SK-N-SH (cell line): ENCODE measurements around the gene WWC1. TPM values are rescaled to one million over a fixed set of nuclear protein-coding genes. Genes with fewer than 3 reads are reported as not detected.

ENCODE experiments used
- CTCF ChIA-PET: fragments of 300-600, 350-600 bp; formaldehyde crosslinking; extraction: SDS; loops from one replicate; lab custom pipeline; 2021; lab: Yijun Ruan, JAX
- POLR2A ChIA-PET: fragments of 350-600 bp; sonication (Branson Sonifier 250); formaldehyde crosslinking; extraction: SDS; loops from one replicate; lab custom pipeline; 2020; ENCODE audit warnings: antibody characterized with exemption, inconsistent platforms; lab: Yijun Ruan, JAX
- DNase-seq: peaks from one replicate; pipeline ENCODE4 v3.0.0; 2012
- H2AFZ ChIP-seq: fragments of 200-600 bp; sonication (generic); 2 replicates; pipeline ENCODE4 v1.8.1; 2016; ENCODE audit warnings: antibody characterized with exemption, mild to moderate bottlenecking, low read depth
- H3F3A ChIP-seq: fragments of 200-600 bp; sonication (generic); replicated peaks from 2 replicates; pipeline ENCODE3; 2016; ENCODE audit warnings: antibody characterized with exemption, mild to moderate bottlenecking; ENCODE audit not compliant: insufficient read depth
- H3K27ac ChIP-seq, 2 experiments: fragments of 200-500 bp in 1 of 2; fragments of 200-600 bp in 1 of 2; sonication (Bioruptor generic) in 1 of 2; sonication (generic), shearing (Covaris generic) in 1 of 2; 2 replicates each; pipeline versions ENCODE4 v1.5.1 to v1.6.1; 2014 to 2016; ENCODE audit warnings: low read depth in 2 of 2, inconsistent platforms in 1 of 2, low read length in 1 of 2, mild to moderate bottlenecking in 1 of 2, mixed read lengths in 1 of 2
- H3K27me3 ChIP-seq: fragments of 200-600 bp; sonication (generic), shearing (Covaris generic); 2 replicates; pipeline ENCODE4 v1.6.1; 2016; ENCODE audit warnings: mixed run types; ENCODE audit not compliant: insufficient read depth
- H3K36me3 ChIP-seq, 2 experiments: fragments of 200-500 bp in 1 of 2; fragments of 200-600 bp in 1 of 2; sonication (Bioruptor generic) in 1 of 2; sonication (generic) in 1 of 2; replicated peaks in 1 of 2; 2 replicates each; pipeline versions ENCODE3 to v1.5.1; 2014 to 2016; ENCODE audit warnings: low read length in 1 of 2, mild to moderate bottlenecking in 1 of 2; ENCODE audit not compliant: insufficient read depth in 2 of 2, control insufficient read depth in 1 of 2
- H3K4me1 ChIP-seq, 2 experiments: fragments of 200-500 bp in 1 of 2; fragments of 200-600 bp in 1 of 2; sonication (Bioruptor generic) in 1 of 2; sonication (generic), shearing (Covaris generic) in 1 of 2; 2 replicates each; pipeline versions ENCODE4 v1.5.1 to v1.6.1; 2014 to 2016; ENCODE audit warnings: low read depth in 1 of 2, low read length in 1 of 2, mixed run types in 1 of 2; ENCODE audit not compliant: insufficient read depth in 2 of 2, control insufficient read depth in 1 of 2
- H3K4me2 ChIP-seq: fragments of 200-600 bp; sonication (generic), shearing (Covaris generic); 2 replicates; pipeline ENCODE4 v1.6.1; 2017; ENCODE audit warnings: mixed run types
- H3K4me3 ChIP-seq, 2 experiments: fragments of 200-500 bp in 1 of 2; fragments of 200-600 bp in 1 of 2; sonication (Bioruptor generic) in 1 of 2; sonication (generic), shearing (Covaris generic) in 1 of 2; 2 replicates each; pipeline versions ENCODE4 v1.5.1 to v1.8.1; 2014 to 2016; ENCODE audit warnings: low read depth in 2 of 2, inconsistent platforms in 1 of 2, low read length in 1 of 2, mild to moderate bottlenecking in 1 of 2, mixed read lengths in 1 of 2, moderate library complexity in 1 of 2
- H3K79me2 ChIP-seq: fragments of 200-600 bp; sonication (generic); 2 replicates; pipeline ENCODE4 v1.8.1; 2017; ENCODE audit warnings: mild to moderate bottlenecking; ENCODE audit not compliant: insufficient read depth
- H3K9ac ChIP-seq: fragments of 200-600 bp; sonication (generic); 2 replicates; pipeline ENCODE4 v1.6.1; 2017; ENCODE audit warnings: mixed run types
- H3K9me2 ChIP-seq: fragments of 200-600 bp; sonication (generic); 2 replicates; pipeline ENCODE4 v1.6.1; 2017; ENCODE audit warnings: mixed run types
- H3K9me3 ChIP-seq: fragments of 200-600 bp; sonication (generic); 2 replicates; pipeline ENCODE4 v1.6.1; 2017; ENCODE audit warnings: mixed run types, mild to moderate bottlenecking, moderate library complexity
- H4K20me1 ChIP-seq: fragments of 200-600 bp; sonication (generic); 2 replicates; pipeline ENCODE4 v1.6.1; 2017; ENCODE audit warnings: mild to moderate bottlenecking, mixed run types; ENCODE audit not compliant: insufficient read depth
- CHD2 ChIP-seq: fragments of 150-350 bp; IDR thresholded peaks from 2 replicates; pipeline ENCODE4 v1.6.1; 2018; ENCODE audit warnings: low read length; ENCODE audit not compliant: partially characterized antibody
- CTCF ChIP-seq: fragments of 200-600 bp; sonication (generic); IDR thresholded peaks from 2 replicates; pipeline ENCODE4 v1.6.1; 2017; ENCODE audit warnings: antibody characterized with exemption, mild to moderate bottlenecking, moderate library complexity
- EP300 ChIP-seq, 2 experiments: IDR thresholded peaks; 2 replicates each; pipeline versions ENCODE4 v1.4.0 to v1.6.1; 2012; ENCODE audit warnings: borderline replicate concordance in 1 of 2, low read depth in 1 of 2, low read length in 1 of 2
- EZH2phosphoT487 ChIP-seq: fragments of 200-600 bp; sonication (generic); IDR thresholded peaks from 2 replicates; pipeline ENCODE4 v1.6.1; 2017; ENCODE audit warnings: low read depth, mixed run types, mild to moderate bottlenecking, antibody characterized with exemption, moderate library complexity, borderline replicate concordance
- FOSL2 ChIP-seq: IDR thresholded peaks from 2 replicates; pipeline ENCODE4 v1.4.0; 2012; ENCODE audit warnings: low read depth, mild to moderate bottlenecking, moderate library complexity, borderline replicate concordance
- FOXJ3 ChIP-seq: sonication (generic); formaldehyde crosslinking; IDR thresholded peaks from 2 replicates; pipeline ENCODE4 v1.5.1; 2020; ENCODE audit warnings: mild to moderate bottlenecking, missing genetic modification reagents
- GATA2 ChIP-seq: sonication (generic); formaldehyde crosslinking; IDR thresholded peaks from 2 replicates; pipeline ENCODE4 v1.5.0; 2020; ENCODE audit warnings: mild to moderate bottlenecking, missing genetic modification reagents
- IRF3 ChIP-seq: fragments of 150-350 bp; IDR thresholded peaks from 2 replicates; pipeline ENCODE4 v1.6.1; 2016; ENCODE audit warnings: mild to moderate bottlenecking, low read depth, low read length
- MAX ChIP-seq: IDR thresholded peaks from 2 replicates; pipeline ENCODE4 v1.4.0; 2012; ENCODE audit warnings: low read depth
- MEF2A ChIP-seq: IDR thresholded peaks from 2 replicates; pipeline ENCODE4 v1.4.0; 2012; ENCODE audit warnings: low read depth, borderline replicate concordance
- NRF1 ChIP-seq: IDR thresholded peaks from 2 replicates; pipeline ENCODE4 v1.6.1; 2012; ENCODE audit warnings: low read depth, mild to moderate bottlenecking, low read length
- PBX3 ChIP-seq: IDR thresholded peaks from 2 replicates; pipeline ENCODE4; 2012
- RAD21 ChIP-seq: IDR thresholded peaks from 2 replicates; pipeline ENCODE4 v1.6.1; 2012; ENCODE audit warnings: mild to moderate bottlenecking, low read length
- RFX5 ChIP-seq: IDR thresholded peaks from 2 replicates; pipeline ENCODE4 v1.6.1; 2012; ENCODE audit warnings: mild to moderate bottlenecking, improper control_type of control experiment, low read length
- SIN3A ChIP-seq: IDR thresholded peaks from 2 replicates; pipeline ENCODE4 v1.6.1; 2012; ENCODE audit warnings: low read depth, mild to moderate bottlenecking, low read length, moderate library complexity, borderline replicate concordance
- SMC3 ChIP-seq: IDR thresholded peaks from 2 replicates; pipeline ENCODE4 v1.6.1; 2012; ENCODE audit warnings: low read depth, low read length, improper control_type of control experiment
- USF1 ChIP-seq: IDR thresholded peaks from 2 replicates; pipeline ENCODE4 v1.4.0; 2012; ENCODE audit warnings: low read depth, borderline replicate concordance
- USF2 ChIP-seq: fragments of 150-350 bp; IDR thresholded peaks from 2 replicates; pipeline ENCODE4 v1.6.1; 2017; ENCODE audit warnings: antibody characterized with exemption, low read length, low read depth, borderline replicate concordance
- WGBS: methylation state at CpG from one replicate; pipeline ENCODE4 v1.1.6; 2017; ENCODE audit warnings: low lambda C conversion rate; 5-methylcytosine and 5-hydroxymethylcytosine counted together
- polyA plus RNA-seq, 3 experiments: library from polyadenylated mRNA; depleted of rRNA; stranded (reverse); fragments of >200 nt; gene quantifications; 2 replicates each; pipeline ENCODE4 v1.2.3, GENCODE V29; 2012

WWC1 gene
- polyA plus RNA-seq, 1 of the 3 experiments (the other 2 are of a cell fraction) = 16.9 TPM

- Histone ChIP-seq H4K20me1 (no peaks in the 10 kb centered on the region), H3K4me3 (no peak overlapping the region), H3K9ac (no peak overlapping the region), H3K4me1 (no peaks in the 10 kb centered on the region), H3K36me3 (peaks cover 0 to 3% of the 10 kb centered on the region in 2 experiments), H3F3A (no peaks in the 10 kb centered on the region), H3K79me2 (peaks cover 10% of the 10 kb centered on the region; the same call in 1 of the 2 replicates), H3K27ac (no peak overlapping the region), H2AFZ (no peak overlapping the region), H3K27me3 (no peaks in the 10 kb centered on the region), H3K9me2 (no peaks in the 10 kb centered on the region), H3K4me2 (no peak overlapping the region), H3K9me3 (no peaks in the 10 kb centered on the region)
- no peak for TF ChIP-seq CTCF
- no peak for TF ChIP-seq EZH2phosphoT487
- no peak for TF ChIP-seq SIN3A
- TF ChIP-seq MAX = no peak
- TF ChIP-seq PBX3 = no peak
- TF ChIP-seq RFX5 = no peak
- no peak for TF ChIP-seq USF2
- no peak for TF ChIP-seq EP300 (IDR thresholded peaks at IDR 0.05; ENCODE audit: borderline replicate concordance in 1 of 2, low read depth in 1 of 2, low read length in 1 of 2)
- no peak for TF ChIP-seq CHD2
- no peak for TF ChIP-seq USF1
- TF ChIP-seq IRF3 = no peak
- TF ChIP-seq MEF2A = no peak
- no peak for TF ChIP-seq NRF1
- TF ChIP-seq FOXJ3 (CRISPR knock-in tag) = no peak
- no peak for TF ChIP-seq SMC3
- TF ChIP-seq GATA2 (CRISPR knock-in tag) = no peak
- no peak for TF ChIP-seq FOSL2
- no peak for TF ChIP-seq RAD21
- POLR2A ChIA-PET = no interaction called here
- WGBS = 80% methylated on average over 2 of the region's 2 CpGs
- CTCF ChIA-PET = no interaction called here
- no peak for DNase-seq
These were observed 86.1 kb downstream of the WWC1 start for GRCh38 chr5:168377525-168377924.
